H1 (cell line): ENCODE results near the gene DCTN3. TPM values are rescaled to one million over a fixed set of nuclear protein-coding genes. Genes with fewer than 3 reads are reported as not detected.

Experiments used
- CHD2 ChIP-seq: IDR thresholded peaks from 2 replicates; pipeline ENCODE4 v1.6.1; 2012; ENCODE audit warnings: low read length, improper control_type of control experiment
- CTBP2 ChIP-seq: IDR thresholded peaks from 2 replicates; pipeline ENCODE4 v1.7.0; 2011; ENCODE audit warnings: borderline replicate concordance, mild to moderate bottlenecking, moderate library complexity, mixed read lengths, low read length; ENCODE audit not compliant: insufficient read depth, insufficient read length
- FOSL1 ChIP-seq: IDR thresholded peaks from 2 replicates; pipeline ENCODE4 v1.6.1; 2011; ENCODE audit warnings: mild to moderate bottlenecking, low read depth, low read length, moderate library complexity; ENCODE audit not compliant: insufficient read depth
- HDAC6 ChIP-seq: IDR thresholded peaks from one replicate; pipeline ENCODE4 v1.7.1; 2012; ENCODE audit warnings: low read depth, mild to moderate bottlenecking, inconsistent platforms, low read length, moderate library complexity
- KDM1A ChIP-seq: fragments of 200-600, 300-600 bp; sonication (generic); IDR thresholded peaks from 2 replicates; pipeline ENCODE4 v1.7.1; 2016; ENCODE audit warnings: mild to moderate bottlenecking, low read length, borderline replicate concordance
- SIX5 ChIP-seq: IDR thresholded peaks from 2 replicates; pipeline ENCODE4 v1.6.1; 2011; ENCODE audit warnings: mild to moderate bottlenecking, low read depth, low read length
- TCF12 ChIP-seq: IDR thresholded peaks from 2 replicates; pipeline ENCODE4 v1.6.1; 2011; ENCODE audit warnings: low read depth, mild to moderate bottlenecking, low read length
- polyA plus RNA-seq, 7 experiments: library from polyadenylated mRNA; depleted of rRNA in 3 of 7; stranded (reverse) in 5 of 7; unstranded in 2 of 7; fragments of >200 nt in 5 of 7; fragments of 200-250 nt in 2 of 7; gene quantifications; 1 replicate in 5 of 7; 2 replicates in 1 of 7; 4 replicates in 1 of 7; pipeline versions ENCODE4 v1.2.1 to v1.2.3, GENCODE V29; 2011 to 2013; ENCODE audit warnings: missing spikeins in 2 of 7, mixed read lengths in 2 of 7
- total RNA-seq: library from RNA; stranded (reverse); fragmentation: NEBNext Ultra II Directional; extraction: Animal tissue kit (Norgen Biotek cat#: 25700); gene quantifications from 2 replicates; pipeline ENCODE4 v1.2.1, GENCODE V29; 2021
- TF ChIP-seq, protein P1 (sequence below): fragments of 300-600 bp; sonication (generic); IDR thresholded peaks from 2 replicates; pipeline ENCODE4 v1.7.1; 2012; ENCODE audit warnings: low read length, moderate library complexity, mild to moderate bottlenecking, inconsistent platforms; ENCODE audit not compliant: insufficient replicate concordance
- TF ChIP-seq, protein P2 (sequence below): IDR thresholded peaks from 2 replicates; pipeline ENCODE4 v1.6.1; 2011; ENCODE audit warnings: low read depth, mild to moderate bottlenecking, low read length; ENCODE audit not compliant: insufficient read depth

The DCTN3 gene
- total and polyA plus RNA-seq, 2 of the 8 experiments (the other 6 are each of a cell fraction or from before 2014, with no cell fraction given) = 25.6 to 39.2 TPM

GRCh38 chr9:34665381-34666250, 45.3 kb upstream of the DCTN3 start (continued):
- TF ChIP-seq, protein P1, sequence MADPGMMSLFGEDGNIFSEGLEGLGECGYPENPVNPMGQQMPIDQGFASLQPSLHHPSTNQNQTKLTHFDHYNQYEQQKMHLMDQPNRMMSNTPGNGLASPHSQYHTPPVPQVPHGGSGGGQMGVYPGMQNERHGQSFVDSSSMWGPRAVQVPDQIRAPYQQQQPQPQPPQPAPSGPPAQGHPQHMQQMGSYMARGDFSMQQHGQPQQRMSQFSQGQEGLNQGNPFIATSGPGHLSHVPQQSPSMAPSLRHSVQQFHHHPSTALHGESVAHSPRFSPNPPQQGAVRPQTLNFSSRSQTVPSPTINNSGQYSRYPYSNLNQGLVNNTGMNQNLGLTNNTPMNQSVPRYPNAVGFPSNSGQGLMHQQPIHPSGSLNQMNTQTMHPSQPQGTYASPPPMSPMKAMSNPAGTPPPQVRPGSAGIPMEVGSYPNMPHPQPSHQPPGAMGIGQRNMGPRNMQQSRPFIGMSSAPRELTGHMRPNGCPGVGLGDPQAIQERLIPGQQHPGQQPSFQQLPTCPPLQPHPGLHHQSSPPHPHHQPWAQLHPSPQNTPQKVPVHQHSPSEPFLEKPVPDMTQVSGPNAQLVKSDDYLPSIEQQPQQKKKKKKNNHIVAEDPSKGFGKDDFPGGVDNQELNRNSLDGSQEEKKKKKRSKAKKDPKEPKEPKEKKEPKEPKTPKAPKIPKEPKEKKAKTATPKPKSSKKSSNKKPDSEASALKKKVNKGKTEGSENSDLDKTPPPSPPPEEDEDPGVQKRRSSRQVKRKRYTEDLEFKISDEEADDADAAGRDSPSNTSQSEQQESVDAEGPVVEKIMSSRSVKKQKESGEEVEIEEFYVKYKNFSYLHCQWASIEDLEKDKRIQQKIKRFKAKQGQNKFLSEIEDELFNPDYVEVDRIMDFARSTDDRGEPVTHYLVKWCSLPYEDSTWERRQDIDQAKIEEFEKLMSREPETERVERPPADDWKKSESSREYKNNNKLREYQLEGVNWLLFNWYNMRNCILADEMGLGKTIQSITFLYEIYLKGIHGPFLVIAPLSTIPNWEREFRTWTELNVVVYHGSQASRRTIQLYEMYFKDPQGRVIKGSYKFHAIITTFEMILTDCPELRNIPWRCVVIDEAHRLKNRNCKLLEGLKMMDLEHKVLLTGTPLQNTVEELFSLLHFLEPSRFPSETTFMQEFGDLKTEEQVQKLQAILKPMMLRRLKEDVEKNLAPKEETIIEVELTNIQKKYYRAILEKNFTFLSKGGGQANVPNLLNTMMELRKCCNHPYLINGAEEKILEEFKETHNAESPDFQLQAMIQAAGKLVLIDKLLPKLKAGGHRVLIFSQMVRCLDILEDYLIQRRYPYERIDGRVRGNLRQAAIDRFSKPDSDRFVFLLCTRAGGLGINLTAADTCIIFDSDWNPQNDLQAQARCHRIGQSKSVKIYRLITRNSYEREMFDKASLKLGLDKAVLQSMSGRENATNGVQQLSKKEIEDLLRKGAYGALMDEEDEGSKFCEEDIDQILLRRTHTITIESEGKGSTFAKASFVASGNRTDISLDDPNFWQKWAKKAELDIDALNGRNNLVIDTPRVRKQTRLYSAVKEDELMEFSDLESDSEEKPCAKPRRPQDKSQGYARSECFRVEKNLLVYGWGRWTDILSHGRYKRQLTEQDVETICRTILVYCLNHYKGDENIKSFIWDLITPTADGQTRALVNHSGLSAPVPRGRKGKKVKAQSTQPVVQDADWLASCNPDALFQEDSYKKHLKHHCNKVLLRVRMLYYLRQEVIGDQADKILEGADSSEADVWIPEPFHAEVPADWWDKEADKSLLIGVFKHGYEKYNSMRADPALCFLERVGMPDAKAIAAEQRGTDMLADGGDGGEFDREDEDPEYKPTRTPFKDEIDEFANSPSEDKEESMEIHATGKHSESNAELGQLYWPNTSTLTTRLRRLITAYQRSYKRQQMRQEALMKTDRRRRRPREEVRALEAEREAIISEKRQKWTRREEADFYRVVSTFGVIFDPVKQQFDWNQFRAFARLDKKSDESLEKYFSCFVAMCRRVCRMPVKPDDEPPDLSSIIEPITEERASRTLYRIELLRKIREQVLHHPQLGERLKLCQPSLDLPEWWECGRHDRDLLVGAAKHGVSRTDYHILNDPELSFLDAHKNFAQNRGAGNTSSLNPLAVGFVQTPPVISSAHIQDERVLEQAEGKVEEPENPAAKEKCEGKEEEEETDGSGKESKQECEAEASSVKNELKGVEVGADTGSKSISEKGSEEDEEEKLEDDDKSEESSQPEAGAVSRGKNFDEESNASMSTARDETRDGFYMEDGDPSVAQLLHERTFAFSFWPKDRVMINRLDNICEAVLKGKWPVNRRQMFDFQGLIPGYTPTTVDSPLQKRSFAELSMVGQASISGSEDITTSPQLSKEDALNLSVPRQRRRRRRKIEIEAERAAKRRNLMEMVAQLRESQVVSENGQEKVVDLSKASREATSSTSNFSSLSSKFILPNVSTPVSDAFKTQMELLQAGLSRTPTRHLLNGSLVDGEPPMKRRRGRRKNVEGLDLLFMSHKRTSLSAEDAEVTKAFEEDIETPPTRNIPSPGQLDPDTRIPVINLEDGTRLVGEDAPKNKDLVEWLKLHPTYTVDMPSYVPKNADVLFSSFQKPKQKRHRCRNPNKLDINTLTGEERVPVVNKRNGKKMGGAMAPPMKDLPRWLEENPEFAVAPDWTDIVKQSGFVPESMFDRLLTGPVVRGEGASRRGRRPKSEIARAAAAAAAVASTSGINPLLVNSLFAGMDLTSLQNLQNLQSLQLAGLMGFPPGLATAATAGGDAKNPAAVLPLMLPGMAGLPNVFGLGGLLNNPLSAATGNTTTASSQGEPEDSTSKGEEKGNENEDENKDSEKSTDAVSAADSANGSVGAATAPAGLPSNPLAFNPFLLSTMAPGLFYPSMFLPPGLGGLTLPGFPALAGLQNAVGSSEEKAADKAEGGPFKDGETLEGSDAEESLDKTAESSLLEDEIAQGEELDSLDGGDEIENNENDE = no peak
- TF ChIP-seq, protein P2, sequence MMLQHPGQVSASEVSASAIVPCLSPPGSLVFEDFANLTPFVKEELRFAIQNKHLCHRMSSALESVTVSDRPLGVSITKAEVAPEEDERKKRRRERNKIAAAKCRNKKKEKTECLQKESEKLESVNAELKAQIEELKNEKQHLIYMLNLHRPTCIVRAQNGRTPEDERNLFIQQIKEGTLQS = no peak
- no peak for TF ChIP-seq SIX5
- no peak for TF ChIP-seq TCF12
- no peak for TF ChIP-seq CTBP2
- TF ChIP-seq FOSL1 = no peak
- no peak for TF ChIP-seq HDAC6
- no peak for TF ChIP-seq CHD2
- TF ChIP-seq KDM1A = no peak
